Lower lobe of right lung (tissue), 2 donors: ENCODE measurements around the gene AZU1. TPM values are rescaled to one million over a fixed set of nuclear protein-coding genes. Genes with fewer than 3 reads are reported as not detected.

ENCODE experiments used
- ATAC-seq, 2 donors: fragments of 200-7000 bp; cut with Tn5 transposase; one replicate each; pipeline ENCODE4 v1.9.1; 2020 to 2022; ENCODE audit warnings: mild to moderate bottlenecking in 2 of 2, moderate library complexity in 2 of 2
- DNase-seq: peaks from one replicate; pipeline ENCODE4 v3.0.0-alpha.2; 2020
- H3K27ac ChIP-seq: fragments of 200-600 bp; one replicate; pipeline ENCODE4 v1.8.0; 2022
- H3K27me3 ChIP-seq: fragments of 200-600 bp; one replicate; pipeline ENCODE4 v1.8.0; 2022; ENCODE audit warnings: low read depth
- H3K36me3 ChIP-seq: fragments of 200-600 bp; one replicate; pipeline ENCODE4 v1.8.0; 2022; ENCODE audit warnings: mild to moderate bottlenecking
- H3K4me1 ChIP-seq: fragments of 200-600 bp; one replicate; pipeline ENCODE4 v1.8.0; 2022
- H3K4me3 ChIP-seq: fragments of 200-600 bp; one replicate; pipeline ENCODE4 v1.8.0; 2022; ENCODE audit warnings: mild to moderate bottlenecking
- H3K9me3 ChIP-seq: fragments of 200-600 bp; one replicate; pipeline ENCODE4 v1.8.0; 2022
- intact Hi-C: fragments of 100-400 bp; cut with DNase I; formaldehyde crosslinking; loops from one replicate; pipeline ENCODE4 v1.11.0; 2022
- total RNA-seq: library from RNA; stranded (reverse); fragmentation: NEBNext Ultra II Directional; extraction: Animal tissue kit (Norgen Biotek cat#: 25700); gene quantifications from one replicate; pipeline ENCODE4 v1.2.1, GENCODE V29; 2021
- TF ChIP-seq, protein P1 (sequence below): fragments of 200-600 bp; IDR thresholded peaks from one replicate; pipeline ENCODE4 v1.8.0; 2022; ENCODE audit warnings: antibody characterized with exemption, mild to moderate bottlenecking
- donor health status: DM: no; HTN: yes; CAD: no; lungs with severe emphysema.

Gene AZU1
- total RNA-seq, 1 donor from 2014 or later, result 1.7 TPM

DNA sequence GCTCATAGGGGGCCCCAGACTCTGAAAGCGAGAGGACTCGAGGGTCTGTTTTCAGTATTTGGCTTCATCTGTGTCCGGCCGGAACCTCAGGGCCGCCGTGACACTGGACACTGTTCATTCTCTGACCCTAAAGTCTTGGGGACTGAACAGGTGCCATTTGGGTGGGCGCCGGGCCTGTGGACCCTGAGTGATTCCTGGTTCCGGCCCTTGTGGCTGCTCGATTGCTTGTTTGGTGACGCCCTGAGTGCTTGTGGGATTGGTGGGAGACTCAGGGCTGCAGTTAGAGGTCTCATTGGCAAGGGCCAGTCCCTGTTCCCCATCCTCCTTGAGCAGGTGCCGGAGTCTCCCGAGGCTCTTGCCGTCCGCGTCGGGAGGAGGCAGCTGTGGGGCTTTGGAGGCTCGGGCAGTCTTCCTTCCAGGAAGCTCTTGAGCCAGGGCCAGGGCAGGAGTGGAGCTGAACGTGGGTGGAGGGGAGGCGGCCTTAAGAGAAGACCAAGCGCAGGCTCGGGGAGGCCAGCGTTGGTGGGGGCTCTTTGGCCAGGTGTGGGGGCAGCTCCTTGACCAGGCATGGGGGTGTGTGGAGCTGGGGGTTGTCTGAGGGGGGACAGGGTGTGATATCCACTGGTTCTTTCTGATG, 25.7 kb upstream of the AZU1 start:
- TF ChIP-seq, protein P1, sequence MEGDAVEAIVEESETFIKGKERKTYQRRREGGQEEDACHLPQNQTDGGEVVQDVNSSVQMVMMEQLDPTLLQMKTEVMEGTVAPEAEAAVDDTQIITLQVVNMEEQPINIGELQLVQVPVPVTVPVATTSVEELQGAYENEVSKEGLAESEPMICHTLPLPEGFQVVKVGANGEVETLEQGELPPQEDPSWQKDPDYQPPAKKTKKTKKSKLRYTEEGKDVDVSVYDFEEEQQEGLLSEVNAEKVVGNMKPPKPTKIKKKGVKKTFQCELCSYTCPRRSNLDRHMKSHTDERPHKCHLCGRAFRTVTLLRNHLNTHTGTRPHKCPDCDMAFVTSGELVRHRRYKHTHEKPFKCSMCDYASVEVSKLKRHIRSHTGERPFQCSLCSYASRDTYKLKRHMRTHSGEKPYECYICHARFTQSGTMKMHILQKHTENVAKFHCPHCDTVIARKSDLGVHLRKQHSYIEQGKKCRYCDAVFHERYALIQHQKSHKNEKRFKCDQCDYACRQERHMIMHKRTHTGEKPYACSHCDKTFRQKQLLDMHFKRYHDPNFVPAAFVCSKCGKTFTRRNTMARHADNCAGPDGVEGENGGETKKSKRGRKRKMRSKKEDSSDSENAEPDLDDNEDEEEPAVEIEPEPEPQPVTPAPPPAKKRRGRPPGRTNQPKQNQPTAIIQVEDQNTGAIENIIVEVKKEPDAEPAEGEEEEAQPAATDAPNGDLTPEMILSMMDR, result no peak
- Histone ChIP-seq H3K4me3 (peak overlapping the region; percentile 85), H3K9me3 (no peaks in the 10 kb centered on the region), H3K36me3 (peaks cover 72% of the 10 kb centered on the region), H3K4me1 (peaks cover 58% of the 10 kb centered on the region), H3K27me3 (no peaks in the 10 kb centered on the region), H3K27ac (peak overlapping the region; percentile 96)
- intact Hi-C loops, result no loop called here
- ATAC-seq (peak; percentile 22 to 58), DNase-seq (peak; percentile 76)

DNA sequence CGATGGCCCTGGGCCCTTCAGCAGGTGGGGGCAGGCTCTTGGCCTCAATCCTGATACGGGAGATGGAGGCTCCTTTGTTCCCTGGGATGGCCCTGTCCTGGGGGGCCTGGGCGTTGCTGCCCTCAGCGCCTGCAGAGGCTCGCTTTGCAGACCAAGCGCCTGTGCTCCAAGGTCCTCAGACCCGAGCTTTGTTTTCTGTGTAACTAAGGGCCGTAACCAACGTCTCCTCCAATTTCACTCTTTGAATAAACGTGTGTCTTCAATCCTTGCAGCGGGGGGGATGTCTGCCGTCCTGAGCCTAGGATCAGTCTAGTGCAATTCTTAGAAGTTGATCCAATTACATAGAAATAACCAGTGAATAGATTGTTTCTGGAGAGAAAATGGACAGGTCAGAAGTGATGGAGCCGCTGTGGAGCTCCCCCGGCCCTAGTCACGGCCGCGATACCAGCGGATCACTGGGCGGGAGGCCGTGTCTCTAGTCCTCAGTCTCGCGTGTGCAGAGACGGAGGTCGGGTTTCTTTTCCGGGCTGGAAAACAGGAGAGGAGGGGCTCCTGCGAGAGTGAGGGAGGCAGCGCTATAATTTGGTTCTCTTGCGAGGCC, 25.0 kb upstream of the AZU1 start:
- intact Hi-C loops, result no loop called here
- no peaks in the 10 kb centered on the region for H3K9me3 ChIP-seq
- H3K27ac ChIP-seq, result peak overlapping the region; percentile 96
- H3K36me3 ChIP-seq, result peaks cover 79% of the 10 kb centered on the region
- DNase-seq (no peak), ATAC-seq (no peak)
- H3K4me3 ChIP-seq, result peak overlapping the region; percentile 85
- H3K4me1 ChIP-seq, result peaks cover 58% of the 10 kb centered on the region
- TF ChIP-seq, protein P1, result no peak
- H3K27me3 ChIP-seq, result no peaks in the 10 kb centered on the region

- H3K36me3 ChIP-seq, result peaks cover 84% of the 10 kb centered on the region
- intact Hi-C loops, result no loop called here
- H3K27me3 ChIP-seq, result no peaks in the 10 kb centered on the region
- H3K4me1 ChIP-seq, result peaks cover 58% of the 10 kb centered on the region
- DNase-seq (no peak), ATAC-seq (no peak)
- peak overlapping the region; percentile 85 for H3K4me3 ChIP-seq
- TF ChIP-seq, protein P1, result no peak
- no peaks in the 10 kb centered on the region for H3K9me3 ChIP-seq
- peak overlapping the region; percentile 39 for H3K27ac ChIP-seq
Measured at GRCh38 chr19:803099-803561, 24.5 kb upstream of the AZU1 start.

DNA sequence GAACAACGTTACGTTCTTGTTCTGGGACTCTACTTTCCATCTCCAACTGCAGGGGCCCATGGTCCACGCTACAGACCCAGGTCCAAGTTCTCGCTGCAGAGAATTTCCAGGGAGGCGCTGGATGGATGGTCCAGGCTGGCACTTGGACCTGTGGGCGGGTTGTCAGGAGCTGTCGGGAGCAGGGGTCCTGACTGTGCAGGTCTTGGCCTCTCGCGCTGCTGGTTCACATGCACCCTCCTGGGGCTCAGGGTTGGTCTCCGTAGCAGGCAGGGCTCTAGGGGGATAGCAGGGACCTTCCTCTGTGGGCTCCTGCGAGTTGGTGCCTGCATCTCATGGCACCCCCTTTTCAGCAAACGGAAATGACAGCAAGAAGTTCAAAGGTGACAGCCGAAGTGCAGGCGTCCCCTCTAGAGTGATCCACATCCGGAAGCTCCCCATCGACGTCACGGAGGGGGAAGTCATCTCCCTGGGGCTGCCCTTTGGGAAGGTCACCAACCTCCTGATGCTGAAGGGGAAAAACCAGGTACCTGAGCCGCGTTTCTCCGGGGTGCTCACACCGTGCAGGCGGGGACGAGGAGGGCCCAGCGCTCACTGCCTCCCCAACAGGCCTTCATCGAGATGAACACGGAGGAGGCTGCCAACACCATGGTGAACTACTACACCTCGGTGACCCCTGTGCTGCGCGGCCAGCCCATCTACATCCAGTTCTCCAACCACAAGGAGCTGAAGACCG, 23.8 kb upstream of the AZU1 start:
- TF ChIP-seq, protein P1, result no peak
- intact Hi-C loops, result no loop called here
- Histone ChIP-seq H3K9me3 (no peaks in the 10 kb centered on the region), H3K27ac (no peak overlapping the region), H3K4me1 (peaks cover 52% of the 10 kb centered on the region), H3K27me3 (no peaks in the 10 kb centered on the region), H3K4me3 (no peak overlapping the region), H3K36me3 (peaks cover 91% of the 10 kb centered on the region)
- no peak for ATAC-seq
- DNase-seq, result peak; percentile 41

- intact Hi-C loops, result no loop called here
- peak; percentile 45 for DNase-seq
- peaks cover 45% of the 10 kb centered on the region for H3K4me1 ChIP-seq
Measured at GRCh38 chr19:804419-805165, 23.0 kb upstream of the AZU1 start.

More at GRCh38 chr19:804419-805165, 23.0 kb upstream of the AZU1 start:
- H3K9me3 ChIP-seq, result no peaks in the 10 kb centered on the region
- no peak for ATAC-seq
- H3K27ac ChIP-seq, result no peak overlapping the region
- TF ChIP-seq, protein P1, result no peak
- H3K4me3 ChIP-seq, result no peak overlapping the region
- H3K27me3 ChIP-seq, result no peaks in the 10 kb centered on the region
- H3K36me3 ChIP-seq, result peaks cover 92% of the 10 kb centered on the region
